Measurements from ENCODE around the gene DDX51. TPM values are rescaled to one million over a fixed set of nuclear protein-coding genes. Genes with fewer than 3 reads are reported as not detected.

The DDX51 gene
- total and polyA plus RNA-seq, 2 experiments from 2014 or later, result 12.4 to 18.3 TPM

DNA sequence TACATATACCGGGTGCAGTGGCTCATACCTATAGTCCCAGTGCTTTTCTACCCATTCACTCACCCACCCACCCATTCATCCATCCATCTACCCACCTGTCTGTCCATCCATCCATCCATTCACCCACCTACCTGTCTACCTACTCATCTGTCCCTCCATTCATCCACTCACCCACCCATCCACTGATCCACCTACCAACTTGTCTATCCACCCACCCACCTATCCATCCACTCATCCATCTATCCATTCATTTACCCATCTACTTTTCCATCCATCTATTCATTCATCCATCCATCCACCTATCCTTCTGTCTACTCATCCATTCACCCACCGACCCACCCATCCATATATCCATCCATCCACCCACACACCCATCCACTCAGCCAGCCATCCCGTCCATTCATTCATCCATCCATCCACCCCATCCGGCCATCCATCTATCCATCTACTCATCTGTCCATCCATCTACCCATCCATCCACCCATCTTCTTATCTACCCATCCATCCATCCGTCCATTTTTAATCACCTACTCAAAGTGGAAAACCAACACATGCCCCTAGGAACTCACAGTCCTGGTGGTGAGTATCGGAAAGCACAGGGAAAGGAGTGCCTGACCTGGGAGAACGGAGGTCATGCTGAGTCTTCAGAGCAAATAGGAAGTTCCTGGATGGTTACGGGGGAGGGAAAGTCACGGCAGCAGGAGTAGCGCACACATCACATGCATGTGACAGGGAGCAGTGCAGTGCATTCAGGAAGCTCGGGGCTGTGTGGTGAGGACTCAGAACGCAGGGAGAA lies 20.0 kb downstream of the DDX51 start:
- DNase-seq (ENCODE audit: low spot score) (no peak), ATAC-seq (no peak)
- H2AFZ ChIP-seq, result no peak overlapping the region
- H3K4me2 ChIP-seq, result no peak overlapping the region
- no peak for TF ChIP-seq CREB1 (CRISPR knock-in tag; IDR thresholded peaks at IDR 0.05; ENCODE audit: low read depth)
- TF ChIP-seq JUNB (IDR thresholded peaks at IDR 0.05; ENCODE audit: unreplicated experiment), result no peak
- no peak for TF ChIP-seq POLR2AphosphoS5 (IDR thresholded peaks at IDR 0.05; ENCODE audit: low read depth)
- no peak for TF ChIP-seq EZH2phosphoT487 (IDR thresholded peaks at IDR 0.05; ENCODE audit: unreplicated experiment)
- TF ChIP-seq NANOG (IDR thresholded peaks at IDR 0.05; ENCODE audit: borderline replicate concordance), result no peak
- no peak for TF ChIP-seq ZNF462 (CRISPR knock-in tag; IDR thresholded peaks at IDR 0.05)
- no peak for TF ChIP-seq REST (IDR thresholded peaks at IDR 0.05; ENCODE audit: unreplicated experiment)
- TF ChIP-seq, protein P1, sequence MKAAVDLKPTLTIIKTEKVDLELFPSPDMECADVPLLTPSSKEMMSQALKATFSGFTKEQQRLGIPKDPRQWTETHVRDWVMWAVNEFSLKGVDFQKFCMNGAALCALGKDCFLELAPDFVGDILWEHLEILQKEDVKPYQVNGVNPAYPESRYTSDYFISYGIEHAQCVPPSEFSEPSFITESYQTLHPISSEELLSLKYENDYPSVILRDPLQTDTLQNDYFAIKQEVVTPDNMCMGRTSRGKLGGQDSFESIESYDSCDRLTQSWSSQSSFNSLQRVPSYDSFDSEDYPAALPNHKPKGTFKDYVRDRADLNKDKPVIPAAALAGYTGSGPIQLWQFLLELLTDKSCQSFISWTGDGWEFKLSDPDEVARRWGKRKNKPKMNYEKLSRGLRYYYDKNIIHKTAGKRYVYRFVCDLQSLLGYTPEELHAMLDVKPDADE (IDR thresholded peaks at IDR 0.05), result no peak
- no peak for TF ChIP-seq STAT1 (IDR thresholded peaks at IDR 0.05; ENCODE audit: unreplicated experiment)
- TF ChIP-seq, protein P2, sequence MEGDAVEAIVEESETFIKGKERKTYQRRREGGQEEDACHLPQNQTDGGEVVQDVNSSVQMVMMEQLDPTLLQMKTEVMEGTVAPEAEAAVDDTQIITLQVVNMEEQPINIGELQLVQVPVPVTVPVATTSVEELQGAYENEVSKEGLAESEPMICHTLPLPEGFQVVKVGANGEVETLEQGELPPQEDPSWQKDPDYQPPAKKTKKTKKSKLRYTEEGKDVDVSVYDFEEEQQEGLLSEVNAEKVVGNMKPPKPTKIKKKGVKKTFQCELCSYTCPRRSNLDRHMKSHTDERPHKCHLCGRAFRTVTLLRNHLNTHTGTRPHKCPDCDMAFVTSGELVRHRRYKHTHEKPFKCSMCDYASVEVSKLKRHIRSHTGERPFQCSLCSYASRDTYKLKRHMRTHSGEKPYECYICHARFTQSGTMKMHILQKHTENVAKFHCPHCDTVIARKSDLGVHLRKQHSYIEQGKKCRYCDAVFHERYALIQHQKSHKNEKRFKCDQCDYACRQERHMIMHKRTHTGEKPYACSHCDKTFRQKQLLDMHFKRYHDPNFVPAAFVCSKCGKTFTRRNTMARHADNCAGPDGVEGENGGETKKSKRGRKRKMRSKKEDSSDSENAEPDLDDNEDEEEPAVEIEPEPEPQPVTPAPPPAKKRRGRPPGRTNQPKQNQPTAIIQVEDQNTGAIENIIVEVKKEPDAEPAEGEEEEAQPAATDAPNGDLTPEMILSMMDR (conservative IDR thresholded peaks at IDR 0.05; ENCODE audit: low read depth in 2 of 2), result no peak
- TF ChIP-seq ZNF331 (CRISPR knock-in tag; IDR thresholded peaks at IDR 0.05; ENCODE audit: low read depth), result no peak
- no peak for TF ChIP-seq ZNF114 (CRISPR knock-in tag; IDR thresholded peaks at IDR 0.05)
- no peak for TF ChIP-seq EZH2 (IDR thresholded peaks at IDR 0.05; ENCODE audit: low read depth, unreplicated experiment)
- no peaks in the 10 kb centered on the region for H3K9me2 ChIP-seq (ENCODE audit: insufficient read depth)
- H3K27ac ChIP-seq (ENCODE audit: low read depth), result no peak overlapping the region
- no peaks in the 10 kb centered on the region for H3K4me1 ChIP-seq (ENCODE audit: insufficient read depth)
- peaks cover 12% of the 10 kb centered on the region for H3K27me3 Mint-ChIP-seq (ENCODE audit: insufficient read depth, low read depth, poor library complexity)
- no peaks in the 10 kb centered on the region for H3K4me1 Mint-ChIP-seq
- peaks cover 70% of the 10 kb centered on the region for H3K36me3 Mint-ChIP-seq (ENCODE audit: low read depth)
- no peaks in the 10 kb centered on the region for H3K27me3 ChIP-seq (ENCODE audit: insufficient read depth)
- H4K20me1 ChIP-seq (replicated peaks; ENCODE audit: insufficient read depth), result no peaks in the 10 kb centered on the region
- H3K27ac Mint-ChIP-seq, result no peak overlapping the region
- H3K4me3 ChIP-seq, result no peak overlapping the region
- peaks cover 37% of the 10 kb centered on the region; the same call in 1 of the 2 replicates for H3K36me3 ChIP-seq (ENCODE audit: insufficient read depth)
- H3K9me3 Mint-ChIP-seq, result peaks cover 23% of the 10 kb centered on the region
- no peaks in the 10 kb centered on the region for H3F3A ChIP-seq (replicated peaks; ENCODE audit: low read depth)
- no peak overlapping the region for H3K4me3 Mint-ChIP-seq
- no peaks in the 10 kb centered on the region for H3K79me2 ChIP-seq (replicated peaks; ENCODE audit: insufficient read depth)

Data from GM23338 (cell line).